ENCODE results near the gene ZFYVE1. TPM values are rescaled to one million over a fixed set of nuclear protein-coding genes. Genes with fewer than 3 reads are reported as not detected.
"Not testable (repeated sequence)": the region's sequence is repeated elsewhere in the genome, so short reads cannot be mapped to it uniquely, and the experiment has no call there.

Gene ZFYVE1
- total RNA-seq, 2 experiments from 2014 or later = 9.9 TPM

DNA sequence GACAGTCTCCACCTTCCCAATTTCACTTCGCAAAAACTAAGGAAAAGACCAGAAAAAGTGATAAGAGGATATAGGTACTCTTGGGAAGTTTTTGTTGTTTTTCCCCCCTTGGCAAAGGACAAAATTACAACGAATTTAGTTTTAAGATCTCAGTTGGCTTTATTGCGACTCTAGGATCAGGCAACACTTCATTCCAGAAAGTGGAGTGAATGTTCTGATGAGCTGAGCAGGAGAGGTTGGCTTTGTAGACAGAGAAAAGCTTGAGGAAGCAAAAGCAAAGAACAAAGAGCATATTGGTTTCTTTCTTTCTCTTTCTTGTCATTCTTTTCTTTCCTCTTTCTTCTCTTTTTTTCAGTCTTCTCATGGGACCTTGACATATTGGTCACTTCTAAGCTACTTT, 640 bp upstream of the ZFYVE1 start:
- POLR2A ChIA-PET = interaction anchor here (0.8 to 2.6 kb wide), 5 partner anchors 14 to 101 kb away, joined by 3 to 19 read pairs (median 3); partner anchors contain the start of genes DCAF4 and RBM25
- Mint-ChIP-seq H3K27ac (peak overlapping the region; percentile 83), H3K4me1 (ENCODE audit: low read depth) (peaks cover 31% of the 10 kb centered on the region)

GRCh38 chr14:73026243-73026844, 562 bp downstream of the ZFYVE1 start:
- Mint-ChIP-seq H3K4me3 (peak overlapping the region; percentile 87), H3K36me3 (peaks cover 16% of the 10 kb centered on the region), H3K27me3 (no peaks in the 10 kb centered on the region), H3K9me3 (no peaks in the 10 kb centered on the region), H3K27ac (no peak overlapping the region), H3K4me1 (ENCODE audit: low read depth) (peaks cover 43% of the 10 kb centered on the region)
- CTCF ChIA-PET = interaction anchor here (0.5 to 2.1 kb wide), 4 partner anchors 13 to 78 kb away, joined by 4 to 10 read pairs (median 6); partner anchors contain the start of gene RBM25
- intact Hi-C loops (cut with micrococcal nuclease) = loop anchor here (2.0 kb wide), 1 partner anchor 100 kb away; the partner anchor contains the start of gene DCAF4
- POLR2A ChIA-PET = interaction anchor here (0.7 to 2.6 kb wide), 7 partner anchors 13 to 100 kb away, joined by 3 to 19 read pairs (median 3); partner anchors contain the start of genes DCAF4 and RBM25
- no peak for DNase-seq

More for the DNA sequence above, 640 bp upstream of the ZFYVE1 start:
- intact Hi-C loops (cut with micrococcal nuclease) = loop anchor here (1.0 to 2.0 kb wide), 4 partner anchors 13 to 109 kb away; partner anchors contain the start of genes DCAF4, PSEN1 and RBM25
- Mint-ChIP-seq H3K36me3 (peaks cover 15% of the 10 kb centered on the region), H3K27me3 (no peaks in the 10 kb centered on the region), H3K4me3 (peak overlapping the region; percentile 93), H3K9me3 (no peaks in the 10 kb centered on the region)
- CTCF ChIA-PET = interaction anchor here (1.1 to 2.1 kb wide), 3 partner anchors 14 to 79 kb away, joined by 5 to 10 read pairs (median 7); partner anchors contain the start of gene RBM25
- DNase-seq = no peak

- Mint-ChIP-seq H3K4me1 (ENCODE audit: low read depth) (peaks cover 44% of the 10 kb centered on the region), H3K9me3 (no peaks in the 10 kb centered on the region), H3K4me3 (peak overlapping the region; percentile 87), H3K27ac (no peak overlapping the region), H3K36me3 (peaks cover 16% of the 10 kb centered on the region), H3K27me3 (no peaks in the 10 kb centered on the region)
- CTCF ChIA-PET = no interaction called here
- POLR2A ChIA-PET = interaction anchor here (0.7 to 2.6 kb wide), 2 partner anchors 33 to 98 kb away, joined by 3 to 19 read pairs; partner anchors contain the start of gene RBM25
- intact Hi-C loops (cut with micrococcal nuclease) = no loop called here
- DNase-seq = no peak
Measured at GRCh38 chr14:73025544-73025943, 1.4 kb downstream of the ZFYVE1 start.

DNA sequence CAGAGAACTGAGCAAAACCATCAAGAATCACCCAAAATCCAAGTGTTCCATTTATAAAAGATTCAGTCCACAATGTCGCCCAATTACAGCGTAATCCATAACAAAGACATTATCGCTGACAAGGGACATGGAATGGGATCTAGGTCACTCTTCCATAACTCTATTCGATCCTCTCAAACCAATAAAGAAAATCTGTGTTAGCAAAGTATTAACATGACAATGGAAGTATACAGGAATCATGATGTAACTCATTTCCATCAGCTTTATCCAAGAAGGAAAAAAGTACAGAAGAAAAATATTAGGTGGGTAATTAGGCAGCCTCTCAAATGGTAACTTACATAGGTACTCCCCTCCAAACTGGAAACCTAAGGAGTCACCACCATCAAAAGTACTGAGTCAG, 4.9 kb downstream of the ZFYVE1 start:
- peaks cover 16% of the 10 kb centered on the region for H3K36me3 Mint-ChIP-seq
- ChIA-PET CTCF (interaction anchor here (0.7 kb wide), 1 partner anchor 64 kb away, joined by 4 read pairs; no protein-coding TSS in a partner anchor), POLR2A (no interaction called here)
- no peaks in the 10 kb centered on the region for H3K27me3 Mint-ChIP-seq
- no peak for DNase-seq
- H3K27ac Mint-ChIP-seq = no peak overlapping the region
- no peak overlapping the region for H3K4me3 Mint-ChIP-seq
- no peaks in the 10 kb centered on the region for H3K9me3 Mint-ChIP-seq
- intact Hi-C loops (cut with micrococcal nuclease) = no loop called here
- peaks cover 38% of the 10 kb centered on the region for H3K4me1 Mint-ChIP-seq (ENCODE audit: low read depth)

DNA sequence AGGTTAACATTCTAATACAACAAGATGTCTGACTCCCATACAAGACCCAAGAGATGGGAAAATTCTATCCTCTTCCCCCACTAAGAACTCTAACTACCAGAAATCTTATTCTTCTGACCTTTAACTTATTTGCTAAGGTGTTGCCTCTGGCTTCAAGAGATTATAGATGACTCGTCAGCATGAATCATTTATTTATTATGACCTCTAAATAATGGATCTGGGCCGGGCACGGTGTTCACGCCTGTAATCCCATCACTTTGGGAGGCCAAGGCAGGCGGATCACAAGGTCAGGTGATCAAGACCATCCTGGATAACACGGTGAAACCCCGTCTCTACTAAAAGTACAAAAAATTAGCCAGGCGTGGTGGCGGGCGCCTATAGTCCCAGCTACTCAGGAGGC, 10.9 kb downstream of the ZFYVE1 start:
- POLR2A ChIA-PET; H3K4me3 Mint-ChIP-seq; H3K9me3 Mint-ChIP-seq; intact Hi-C loops (cut with micrococcal nuclease); H3K27ac Mint-ChIP-seq; DNase-seq; CTCF ChIA-PET; H3K27me3 Mint-ChIP-seq: not testable (repeated sequence)
- H3K36me3 Mint-ChIP-seq = peaks cover 19% of the 10 kb centered on the region
- H3K4me1 Mint-ChIP-seq (ENCODE audit: low read depth) = peaks cover 27% of the 10 kb centered on the region

GRCh38 chr14:73015552-73015951, 11.4 kb downstream of the ZFYVE1 start:
- peaks cover 19% of the 10 kb centered on the region for H3K36me3 Mint-ChIP-seq
- intact Hi-C loops (cut with micrococcal nuclease); H3K27me3 Mint-ChIP-seq; H3K27ac Mint-ChIP-seq; DNase-seq; H3K4me3 Mint-ChIP-seq; H3K9me3 Mint-ChIP-seq: not testable (repeated sequence)
- peaks cover 27% of the 10 kb centered on the region for H3K4me1 Mint-ChIP-seq (ENCODE audit: low read depth)
- ChIA-PET CTCF (interaction anchor here (0.6 kb wide), 1 partner anchor 452 kb away, joined by 4 read pairs; no protein-coding TSS in a partner anchor), POLR2A (interaction anchor here (1.1 kb wide), 1 partner anchor 42 kb away, joined by 3 read pairs; the partner anchor contains the start of gene RBM25)

GRCh38 chr14:73014105-73014504, 12.8 kb downstream of the ZFYVE1 start:
- ChIA-PET CTCF (interaction anchor here (1.1 to 2.2 kb wide), 2 partner anchors 13 kb away, joined by 3 to 7 read pairs; partner anchors contain the start of gene ZFYVE1), POLR2A (interaction anchor here (0.8 to 1.9 kb wide), 3 partner anchors 13 to 44 kb away, joined by 3 to 6 read pairs (median 3); partner anchors contain the start of genes RBM25 and ZFYVE1)
- Mint-ChIP-seq H3K9me3 (no peaks in the 10 kb centered on the region), H3K4me3 (no peak overlapping the region), H3K27me3 (no peaks in the 10 kb centered on the region), H3K27ac (peak overlapping the region; percentile 9), H3K4me1 (ENCODE audit: low read depth) (peaks cover 27% of the 10 kb centered on the region), H3K36me3 (peaks cover 24% of the 10 kb centered on the region)
- no peak for DNase-seq
- intact Hi-C loops (cut with micrococcal nuclease) = loop anchor here (1.0 to 5.0 kb wide), 2 partner anchors 13 to 43 kb away; partner anchors contain the start of genes RBM25 and ZFYVE1

DNA sequence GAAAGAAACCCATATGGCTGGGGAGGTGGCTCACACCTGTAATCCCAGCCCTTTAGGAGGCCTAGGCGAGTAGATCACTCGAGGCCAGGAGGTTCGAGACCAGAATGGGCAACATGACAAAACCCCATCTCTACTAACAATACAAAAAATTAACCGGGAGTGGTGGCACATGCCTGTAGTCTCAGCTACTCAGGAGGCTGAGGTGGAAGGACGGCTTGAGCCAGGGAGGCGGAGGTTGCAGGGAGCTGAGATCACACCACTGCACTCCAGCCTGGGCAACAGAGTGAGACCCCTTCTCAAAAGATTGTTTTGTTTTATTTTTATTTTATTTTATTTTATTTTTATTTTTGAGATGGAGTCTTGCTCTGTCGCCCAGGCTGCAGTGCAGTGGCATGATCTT, 15.7 kb downstream of the ZFYVE1 start:
- intact Hi-C loops (cut with micrococcal nuclease) = loop anchor here (5.0 kb wide), 1 partner anchor 46 kb away; the partner anchor contains the start of gene RBM25
- POLR2A ChIA-PET, DNase-seq, H3K4me3 Mint-ChIP-seq, H3K27ac Mint-ChIP-seq, H3K27me3 Mint-ChIP-seq, H3K9me3 Mint-ChIP-seq: not testable (repeated sequence)
- CTCF ChIA-PET = interaction anchor here (0.6 kb wide), 1 partner anchor 156 kb away, joined by 3 read pairs; no protein-coding TSS in a partner anchor
- Mint-ChIP-seq H3K36me3 (peaks cover 29% of the 10 kb centered on the region), H3K4me1 (ENCODE audit: low read depth) (peaks cover 22% of the 10 kb centered on the region)

DNA sequence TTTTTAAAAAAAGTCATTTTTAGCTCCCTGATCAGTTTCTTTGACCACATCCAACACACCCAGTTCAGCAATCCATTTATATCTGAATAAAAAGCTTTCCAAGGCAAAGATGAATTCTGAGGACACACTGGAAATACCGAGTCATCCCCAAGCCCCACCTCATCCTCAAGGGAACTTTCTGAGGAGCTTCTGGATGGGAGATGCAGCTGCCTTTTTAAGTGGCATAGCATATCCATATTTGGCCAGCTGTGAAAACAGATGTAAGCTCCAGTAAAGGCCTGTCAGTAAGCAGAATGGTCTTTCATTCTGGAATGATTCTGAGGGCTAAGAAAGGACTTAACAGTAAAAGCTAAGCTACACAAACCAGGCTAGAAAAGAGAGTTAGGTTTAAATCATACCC, 18.4 kb downstream of the ZFYVE1 start:
- Mint-ChIP-seq H3K9me3 (no peaks in the 10 kb centered on the region), H3K27ac (no peak overlapping the region), H3K27me3 (no peaks in the 10 kb centered on the region), H3K4me1 (ENCODE audit: low read depth) (peaks cover 8% of the 10 kb centered on the region), H3K36me3 (peaks cover 18% of the 10 kb centered on the region), H3K4me3 (no peak overlapping the region)
- intact Hi-C loops (cut with micrococcal nuclease) = no loop called here
- ChIA-PET POLR2A (no interaction called here), CTCF (interaction anchor here (1.0 kb wide), 1 partner anchor 60 kb away, joined by 3 read pairs; no protein-coding TSS in a partner anchor)
- no peak for DNase-seq

DNA sequence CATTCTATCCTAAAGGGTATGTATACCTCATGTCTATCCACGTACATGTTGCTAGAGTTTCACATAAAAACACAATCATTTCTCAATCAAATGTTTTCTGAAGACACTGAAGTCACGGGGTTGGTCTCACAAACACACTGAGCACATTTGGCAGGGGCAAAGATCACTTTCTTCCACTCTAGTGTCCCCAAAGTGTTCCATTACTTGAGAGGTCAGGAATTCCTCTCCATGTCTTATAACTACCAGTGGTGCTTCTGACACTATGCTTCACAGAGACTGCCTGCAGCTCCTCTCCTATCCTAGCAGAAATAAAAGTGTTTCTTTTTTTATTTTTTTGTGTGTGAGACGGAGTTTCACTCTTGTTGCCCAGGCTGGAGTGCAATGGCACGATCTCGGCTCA, 19.1 kb downstream of the ZFYVE1 start:
- peaks cover 3% of the 10 kb centered on the region for H3K4me1 Mint-ChIP-seq (ENCODE audit: low read depth)
- POLR2A ChIA-PET = no interaction called here
- no peak overlapping the region for H3K27ac Mint-ChIP-seq
- H3K27me3 Mint-ChIP-seq = no peaks in the 10 kb centered on the region
- intact Hi-C loops (cut with micrococcal nuclease) = no loop called here
- CTCF ChIA-PET = interaction anchor here (1.0 kb wide), 1 partner anchor 59 kb away, joined by 3 read pairs; no protein-coding TSS in a partner anchor
- no peaks in the 10 kb centered on the region for H3K9me3 Mint-ChIP-seq
- no peak for DNase-seq
- H3K4me3 Mint-ChIP-seq = no peak overlapping the region
- H3K36me3 Mint-ChIP-seq = peaks cover 14% of the 10 kb centered on the region

GRCh38 chr14:73004641-73005040, 22.3 kb downstream of the ZFYVE1 start:
- CTCF ChIA-PET = interaction anchor here (0.6 kb wide), 1 partner anchor 56 kb away, joined by 4 read pairs; no protein-coding TSS in a partner anchor
- H3K9me3 Mint-ChIP-seq; H3K4me3 Mint-ChIP-seq; H3K27ac Mint-ChIP-seq; H3K36me3 Mint-ChIP-seq; intact Hi-C loops (cut with micrococcal nuclease); DNase-seq; H3K27me3 Mint-ChIP-seq; POLR2A ChIA-PET; H3K4me1 Mint-ChIP-seq (ENCODE audit: low read depth): not testable (repeated sequence)

DNA sequence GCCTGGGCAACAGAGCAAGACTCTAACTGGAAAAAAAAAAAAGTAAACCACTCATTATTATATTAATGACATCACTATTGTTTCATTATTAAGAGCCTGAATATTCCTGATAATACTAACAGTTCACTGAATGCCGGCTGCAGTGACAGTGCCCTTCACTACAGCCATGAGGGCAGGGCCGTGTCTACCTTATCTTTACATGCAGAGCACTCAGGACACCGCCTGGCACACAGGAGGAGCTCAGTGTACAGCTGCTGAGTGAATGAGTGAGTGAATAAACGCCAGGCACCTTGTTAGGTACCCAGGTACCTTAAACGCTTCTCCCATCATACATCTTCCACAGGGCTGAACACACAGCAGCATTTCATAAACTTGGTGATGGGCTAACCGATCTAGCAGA, 23.2 kb downstream of the ZFYVE1 start:
- CTCF ChIA-PET = interaction anchor here (0.8 kb wide), 1 partner anchor 9 kb away, joined by 3 read pairs; no protein-coding TSS in a partner anchor
- H3K27me3 Mint-ChIP-seq = no peaks in the 10 kb centered on the region

More for the DNA sequence above, 23.2 kb downstream of the ZFYVE1 start:
- H3K9me3 Mint-ChIP-seq = no peaks in the 10 kb centered on the region
- no peak for DNase-seq
- H3K27ac Mint-ChIP-seq = no peak overlapping the region
- H3K36me3 Mint-ChIP-seq = peaks cover 2% of the 10 kb centered on the region
- H3K4me3 Mint-ChIP-seq = no peak overlapping the region
- H3K4me1 Mint-ChIP-seq (ENCODE audit: low read depth) = peaks cover 2% of the 10 kb centered on the region
- intact Hi-C loops (cut with micrococcal nuclease) = no loop called here
- POLR2A ChIA-PET = no interaction called here

Data from activated CD4-positive, alpha-beta memory T cell treated with anti-CD3 and anti-CD28 coated beads for 36 hours (primary cell).